ENCODE results near the gene SNCAIP.

Gene SNCAIP

GRCh38 chr5:122430319-122430586 is 118.2 kb downstream of the SNCAIP start:
- DNase-seq = no peak

GRCh38 chr5:122431298-122431697 is 119.3 kb downstream of the SNCAIP start:
- DNase-seq = no peak

GRCh38 chr5:122434205-122434970 is 122.4 kb downstream of the SNCAIP start:
- DNase-seq = no peak

- no peak for DNase-seq
These were observed 123.2 kb downstream of the SNCAIP start for GRCh38 chr5:122435234-122435633.

GRCh38 chr5:122435761-122436160 is 123.7 kb downstream of the SNCAIP start:
- DNase-seq = no peak

GRCh38 chr5:122436615-122437014 is 124.6 kb downstream of the SNCAIP start:
- no peak for DNase-seq

GRCh38 chr5:122439645-122440044 is 127.6 kb downstream of the SNCAIP start:
- DNase-seq = no peak

GRCh38 chr5:122442938-122443337 is 130.9 kb downstream of the SNCAIP start:
- no peak for DNase-seq

GRCh38 chr5:122444411-122444810 is 132.4 kb downstream of the SNCAIP start:
- DNase-seq = no peak

- DNase-seq = no peak
These were observed 133.0 kb downstream of the SNCAIP start for GRCh38 chr5:122445070-122445469.

- no peak for DNase-seq
These were observed 135.0 kb downstream of the SNCAIP start for GRCh38 chr5:122447072-122447471.

- DNase-seq = no peak
These were observed 135.8 kb downstream of the SNCAIP start for GRCh38 chr5:122447879-122448278.

GRCh38 chr5:122454541-122454940 is 142.5 kb downstream of the SNCAIP start:
- DNase-seq = no peak

- no peak for DNase-seq
These were observed 143.9 kb downstream of the SNCAIP start for GRCh38 chr5:122455939-122456338.

GRCh38 chr5:122457178-122457826 is 145.3 kb downstream of the SNCAIP start:
- DNase-seq = no peak

- no peak for DNase-seq
These were observed 146.3 kb downstream of the SNCAIP start for GRCh38 chr5:122458278-122458872.

GRCh38 chr5:122462486-122462885 is 150.4 kb downstream of the SNCAIP start:
- DNase-seq = no peak

- DNase-seq = no peak
These were observed 151.2 kb downstream of the SNCAIP start for GRCh38 chr5:122463221-122463620.

- no peak for DNase-seq
These were observed 152.2 kb downstream of the SNCAIP start for GRCh38 chr5:122464191-122464590.

GRCh38 chr5:122465031-122465577 is 153.1 kb downstream of the SNCAIP start:
- DNase-seq = no peak

GRCh38 chr5:122465994-122466393 is 154.0 kb downstream of the SNCAIP start:
- DNase-seq = no peak

- no peak for DNase-seq
These were observed 156.5 kb downstream of the SNCAIP start for GRCh38 chr5:122468351-122469116.

GRCh38 chr5:122469384-122469919 is 157.4 kb downstream of the SNCAIP start:
- no peak for DNase-seq
